HCT116 (cell line): ENCODE results near the gene DPF3. TPM values are rescaled to one million over a fixed set of nuclear protein-coding genes. Genes with fewer than 3 reads are reported as not detected.

Experiments
- ATAC-seq: fragments of 200-7000 bp; cut with Tn5 transposase; 2 replicates; pipeline ENCODE4 v1.9.1; 2020; ENCODE audit warnings: mild to moderate bottlenecking, moderate library complexity
- BruUV-seq: library from RNA; stranded (reverse); fragments of 400-500 nt; replicated peaks from 2 replicates; lab custom pipeline; 2021; lab: Mats Ljungman, UMichigan
- CTCF ChIA-PET: fragments of 300-600 bp; sonication (Branson Sonifier 250); formaldehyde crosslinking; loops from one replicate; lab custom pipeline; 2021; ENCODE audit warnings: antibody characterized with exemption; lab: Charles Lee
- POLR2A ChIA-PET: fragments of 300-600, 350-600 bp; sonication (Branson Sonifier 250); formaldehyde crosslinking; loops from one replicate; lab custom pipeline; 2021; ENCODE audit warnings: antibody characterized with exemption; lab: Charles Lee
- RAD21 ChIA-PET, 2 experiments: fragments of 300-600 bp; sonication (Branson Sonifier 250); formaldehyde crosslinking; loops; one replicate each; lab custom pipeline; 2023; ENCODE audit warnings: low total read pairs in 2 of 2; ENCODE audit not compliant: uncharacterized antibody in 2 of 2, unreplicated experiment in 2 of 2, low non-redundant PET in 1 of 2; lab: Charles Lee
- DNase-seq: peaks from one replicate; pipeline ENCODE4 v3.0.0-alpha.2; 2010; ENCODE audit warnings: low read depth, low spot score
- H2AFZ ChIP-seq: fragments of 200-600 bp; shearing (Covaris generic), sonication (generic); 2 replicates; pipeline ENCODE4 v1.6.1; 2017; ENCODE audit warnings: low read depth, mixed run types, mixed read lengths, antibody characterized with exemption, low read length; ENCODE audit not compliant: poor library complexity, severe bottlenecking
- H3K27ac ChIP-seq: 2 replicates; pipeline ENCODE4 v1.5.1; 2012; ENCODE audit warnings: low read depth, low read length
- H3K27me3 ChIP-seq: fragments of 200-600 bp; sonication (generic); 2 replicates; pipeline ENCODE4 v1.6.1; 2016; ENCODE audit warnings: mixed run types, low read length, mixed read lengths; ENCODE audit not compliant: insufficient read depth
- H3K36me3 ChIP-seq, 2 experiments: fragments of 200-500 bp in 1 of 2; fragments of 200-600 bp in 1 of 2; sonication (Bioruptor generic) in 1 of 2; sonication (generic) in 1 of 2; 2 replicates each; pipeline versions ENCODE4 v1.5.1 to v1.6.1; 2014 to 2016; ENCODE audit warnings: low read length in 2 of 2, inconsistent platforms in 1 of 2, mixed read lengths in 1 of 2, mixed run types in 1 of 2; ENCODE audit not compliant: insufficient read depth in 2 of 2, control insufficient read depth in 1 of 2
- H3K4me1 ChIP-seq, 2 experiments: fragments of 200-600 bp in 1 of 2; sonication (generic) in 1 of 2; 2 replicates each; pipeline versions ENCODE4 v1.5.1 to v1.6.1; 2012 to 2017; ENCODE audit warnings: low read length in 2 of 2, inconsistent platforms in 1 of 2, mild to moderate bottlenecking in 1 of 2, mixed read lengths in 1 of 2, mixed run types in 1 of 2, moderate library complexity in 1 of 2; ENCODE audit not compliant: insufficient read depth in 2 of 2, control insufficient read depth in 1 of 2
- H3K4me2 ChIP-seq: fragments of 200-600 bp; sonication (generic); 2 replicates; pipeline ENCODE4 v1.6.1; 2017; ENCODE audit warnings: mixed run types, low read length, mixed read lengths
- H3K4me3 ChIP-seq, 2 experiments: fragments of 200-600 bp in 1 of 2; sonication (generic) in 1 of 2; replicated peaks in 1 of 2; 2 replicates each; pipeline ENCODE4 v1.5.1; 2011 to 2016; ENCODE audit warnings: low read length in 2 of 2, control low read depth in 1 of 2, low read depth in 1 of 2, mild to moderate bottlenecking in 1 of 2, mixed read lengths in 1 of 2, mixed run types in 1 of 2
- H3K79me2 ChIP-seq: fragments of 200-600 bp; sonication (generic); 2 replicates; pipeline ENCODE4 v1.6.1; 2017; ENCODE audit warnings: mild to moderate bottlenecking, mixed run types, low read length, moderate library complexity, mixed read lengths; ENCODE audit not compliant: insufficient read depth
- H3K9ac ChIP-seq: fragments of 200-600 bp; sonication (generic); 2 replicates; pipeline ENCODE4 v1.6.1; 2016; ENCODE audit warnings: low read length, mixed read lengths
- H3K9me2 ChIP-seq: fragments of 200-600 bp; sonication (generic), shearing (Covaris generic); 2 replicates; pipeline ENCODE4 v1.6.1; 2017; ENCODE audit warnings: mixed run types, mild to moderate bottlenecking, moderate library complexity; ENCODE audit not compliant: insufficient read depth
- H3K9me3 ChIP-seq, 2 experiments: fragments of 200-500 bp in 1 of 2; fragments of 200-600 bp in 1 of 2; sonication (Bioruptor generic) in 1 of 2; sonication (generic) in 1 of 2; 2 replicates each; pipeline ENCODE4 v1.6.1; 2014 to 2017; ENCODE audit warnings: low read length in 2 of 2, mixed read lengths in 2 of 2, inconsistent platforms in 1 of 2, low read depth in 1 of 2, mild to moderate bottlenecking in 1 of 2, mixed run types in 1 of 2, moderate library complexity in 1 of 2; ENCODE audit not compliant: control insufficient read depth in 1 of 2, insufficient read depth in 1 of 2
- H4K20me1 ChIP-seq: fragments of 200-600 bp; sonication (generic), shearing (Covaris generic); 2 replicates; pipeline ENCODE4 v1.6.1; 2017; ENCODE audit warnings: mixed run types, mild to moderate bottlenecking, moderate library complexity; ENCODE audit not compliant: insufficient read depth
- ATF3 ChIP-seq: IDR thresholded peaks from 2 replicates; pipeline ENCODE4 v1.6.1; 2012
- CBX3 ChIP-seq: IDR thresholded peaks from 2 replicates; pipeline ENCODE4 v1.6.1; 2012; ENCODE audit warnings: low read depth
- CEBPB ChIP-seq: IDR thresholded peaks from 2 replicates; pipeline ENCODE4 v1.6.1; 2012; ENCODE audit warnings: low read depth
- EGR1 ChIP-seq: IDR thresholded peaks from 2 replicates; pipeline ENCODE4 v1.6.1; 2012; ENCODE audit warnings: low read depth
- ELF1 ChIP-seq: IDR thresholded peaks from 2 replicates; pipeline ENCODE4 v1.6.1; 2012; ENCODE audit warnings: low read depth, borderline replicate concordance
- FOSL1 ChIP-seq: IDR thresholded peaks from 2 replicates; pipeline ENCODE4 v1.6.1; 2012; ENCODE audit warnings: low read depth
- JUND ChIP-seq: IDR thresholded peaks from 2 replicates; pipeline ENCODE4 v1.6.1; 2012
- MAX ChIP-seq: IDR thresholded peaks from 2 replicates; pipeline ENCODE4 v1.6.1; 2012
- POLR2A ChIP-seq: IDR thresholded peaks from 2 replicates; pipeline ENCODE4 v1.7.0; 2011; ENCODE audit warnings: borderline replicate concordance; ENCODE audit not compliant: insufficient read depth, insufficient read length; ENCODE audit errors: extremely low read depth
- POLR2AphosphoS5 ChIP-seq: IDR thresholded peaks from 2 replicates; pipeline ENCODE4 v1.6.1; 2011; ENCODE audit warnings: mild to moderate bottlenecking, low read depth, low read length, moderate library complexity
- RAD21 ChIP-seq: IDR thresholded peaks from 2 replicates; pipeline ENCODE4 v1.6.1; 2012; ENCODE audit warnings: low read depth, mild to moderate bottlenecking
- SP1 ChIP-seq: IDR thresholded peaks from 2 replicates; pipeline ENCODE4 v1.6.1; 2012; ENCODE audit warnings: low read depth
- SRF ChIP-seq: IDR thresholded peaks from 2 replicates; pipeline ENCODE4 v1.6.1; 2012; ENCODE audit warnings: low read depth
- TCF7L2 ChIP-seq: IDR thresholded peaks from 2 replicates; pipeline ENCODE4 v1.7.0; 2011; ENCODE audit warnings: borderline replicate concordance, inconsistent platforms; ENCODE audit not compliant: insufficient read depth, insufficient read length; ENCODE audit errors: extremely low read depth
- YY1 ChIP-seq: IDR thresholded peaks from 2 replicates; pipeline ENCODE4 v1.6.1; 2011; ENCODE audit warnings: low read length, low read depth, moderate library complexity, mild to moderate bottlenecking; ENCODE audit not compliant: insufficient replicate concordance; ENCODE audit errors: extremely low read depth
- intact Hi-C: fragments of 100-400 bp; cut with micrococcal nuclease; formaldehyde crosslinking; loops from 2 replicates; pipeline ENCODE4 v1.10.0; 2022
- total RNA-seq: library from RNA; stranded (reverse); gene quantifications from one replicate; pipeline ENCODE4 v1.2.1, GENCODE V29; 2021; ENCODE audit not compliant: unreplicated experiment
- TF ChIP-seq, protein P1 (sequence below), 3 experiments: fragments of 200-600 bp in 1 of 3; sonication (generic) in 1 of 3; IDR thresholded peaks in 2 of 3; conservative IDR thresholded peaks in 1 of 3; 2 replicates each; pipeline ENCODE4 v1.5.1; 2012 to 2017; ENCODE audit warnings: low read depth in 2 of 3, low read length in 2 of 3, antibody characterized with exemption in 1 of 3, borderline replicate concordance in 1 of 3, control low read depth in 1 of 3, mild to moderate bottlenecking in 1 of 3, mixed read lengths in 1 of 3, mixed run types in 1 of 3, moderate library complexity in 1 of 3; ENCODE audit not compliant: insufficient read depth in 1 of 3

Gene DPF3
- total RNA-seq, 1 experiment from 2014 or later: 0.27 TPM

DNA sequence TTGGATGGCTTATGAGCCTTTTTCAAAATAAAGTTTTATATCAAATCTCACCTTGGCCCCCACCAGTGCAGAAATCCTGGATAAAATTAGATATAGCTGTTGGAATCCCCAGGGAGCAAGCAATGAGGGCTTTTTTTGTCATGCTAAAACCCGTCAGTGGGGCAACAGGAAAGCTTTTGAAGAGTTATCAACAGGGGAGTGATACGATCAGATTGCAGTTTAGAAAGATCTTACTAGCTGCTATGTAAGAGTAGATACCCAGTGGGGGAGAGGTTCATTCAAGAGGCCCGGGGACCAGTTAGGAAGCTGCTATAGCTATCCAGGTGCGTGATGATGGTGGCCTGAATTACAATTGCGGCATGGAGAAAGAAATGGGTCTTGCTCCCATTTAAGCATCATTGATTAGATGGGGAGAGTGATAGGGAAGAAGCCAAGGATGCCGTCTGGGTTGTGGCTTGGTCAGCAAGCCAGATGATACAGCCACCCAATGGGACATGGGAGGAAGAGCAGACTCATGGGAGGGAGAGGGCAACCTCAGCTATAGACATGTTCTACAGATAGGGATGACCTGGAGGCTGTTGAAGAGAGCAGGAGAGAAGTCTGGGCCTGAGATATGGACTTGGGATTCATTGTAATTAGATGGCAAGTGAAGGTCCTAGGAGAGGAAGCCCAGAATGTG, 272.4 kb downstream of the DPF3 start:
- Histone ChIP-seq H4K20me1 (no peaks in the 10 kb centered on the region), H3K9me3 (no peaks in the 10 kb centered on the region), H3K27ac (no peak overlapping the region), H3K36me3 (no peaks in the 10 kb centered on the region), H2AFZ (no peak overlapping the region), H3K4me1 (no peaks in the 10 kb centered on the region), H3K4me2 (no peak overlapping the region), H3K9me2 (no peaks in the 10 kb centered on the region), H3K79me2 (no peaks in the 10 kb centered on the region), H3K9ac (no peak overlapping the region), H3K27me3 (no peaks in the 10 kb centered on the region), H3K4me3 (no peak overlapping the region)
- ChIA-PET RAD21 (no interaction called here), POLR2A (no interaction called here), CTCF (no interaction called here)
- no TSS peak for BruUV-seq
- DNase-seq: no peak
- TF ChIP-seq TCF7L2: no peak
- TF ChIP-seq POLR2AphosphoS5: no peak
- TF ChIP-seq SRF: no peak
- no peak for TF ChIP-seq RAD21
- no peak for TF ChIP-seq JUND
- no peak for TF ChIP-seq EGR1
- TF ChIP-seq CEBPB: no peak
- no peak for TF ChIP-seq ELF1
- TF ChIP-seq YY1: no peak
- TF ChIP-seq SP1: no peak
- no peak for TF ChIP-seq CBX3
- TF ChIP-seq FOSL1: no peak
- TF ChIP-seq, protein P1, sequence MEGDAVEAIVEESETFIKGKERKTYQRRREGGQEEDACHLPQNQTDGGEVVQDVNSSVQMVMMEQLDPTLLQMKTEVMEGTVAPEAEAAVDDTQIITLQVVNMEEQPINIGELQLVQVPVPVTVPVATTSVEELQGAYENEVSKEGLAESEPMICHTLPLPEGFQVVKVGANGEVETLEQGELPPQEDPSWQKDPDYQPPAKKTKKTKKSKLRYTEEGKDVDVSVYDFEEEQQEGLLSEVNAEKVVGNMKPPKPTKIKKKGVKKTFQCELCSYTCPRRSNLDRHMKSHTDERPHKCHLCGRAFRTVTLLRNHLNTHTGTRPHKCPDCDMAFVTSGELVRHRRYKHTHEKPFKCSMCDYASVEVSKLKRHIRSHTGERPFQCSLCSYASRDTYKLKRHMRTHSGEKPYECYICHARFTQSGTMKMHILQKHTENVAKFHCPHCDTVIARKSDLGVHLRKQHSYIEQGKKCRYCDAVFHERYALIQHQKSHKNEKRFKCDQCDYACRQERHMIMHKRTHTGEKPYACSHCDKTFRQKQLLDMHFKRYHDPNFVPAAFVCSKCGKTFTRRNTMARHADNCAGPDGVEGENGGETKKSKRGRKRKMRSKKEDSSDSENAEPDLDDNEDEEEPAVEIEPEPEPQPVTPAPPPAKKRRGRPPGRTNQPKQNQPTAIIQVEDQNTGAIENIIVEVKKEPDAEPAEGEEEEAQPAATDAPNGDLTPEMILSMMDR (IDR thresholded peaks at IDR 0.05 in 2 of 3, conservative IDR thresholded peaks at IDR 0.05 in 1 of 3; ENCODE audit: borderline replicate concordance in 1 of 3, insufficient read depth in 1 of 3, low read depth in 2 of 3, low read length in 2 of 3): no peak
- TF ChIP-seq ATF3: no peak
- no peak for TF ChIP-seq POLR2A
- TF ChIP-seq MAX: no peak
- ATAC-seq: no peak
- intact Hi-C loops: no loop called here
